ENCODE measurements around the gene LIMCH1. TPM values are rescaled to one million over a fixed set of nuclear protein-coding genes. Genes with fewer than 3 reads are reported as not detected.
A peak's percentile ranks its signal among the peaks of the same experiment; 100 is the strongest.
"Not testable (repeated sequence)": the region's sequence is repeated elsewhere in the genome, so short reads cannot be mapped to it uniquely, and the experiment has no call there.

Gene LIMCH1, protein sequence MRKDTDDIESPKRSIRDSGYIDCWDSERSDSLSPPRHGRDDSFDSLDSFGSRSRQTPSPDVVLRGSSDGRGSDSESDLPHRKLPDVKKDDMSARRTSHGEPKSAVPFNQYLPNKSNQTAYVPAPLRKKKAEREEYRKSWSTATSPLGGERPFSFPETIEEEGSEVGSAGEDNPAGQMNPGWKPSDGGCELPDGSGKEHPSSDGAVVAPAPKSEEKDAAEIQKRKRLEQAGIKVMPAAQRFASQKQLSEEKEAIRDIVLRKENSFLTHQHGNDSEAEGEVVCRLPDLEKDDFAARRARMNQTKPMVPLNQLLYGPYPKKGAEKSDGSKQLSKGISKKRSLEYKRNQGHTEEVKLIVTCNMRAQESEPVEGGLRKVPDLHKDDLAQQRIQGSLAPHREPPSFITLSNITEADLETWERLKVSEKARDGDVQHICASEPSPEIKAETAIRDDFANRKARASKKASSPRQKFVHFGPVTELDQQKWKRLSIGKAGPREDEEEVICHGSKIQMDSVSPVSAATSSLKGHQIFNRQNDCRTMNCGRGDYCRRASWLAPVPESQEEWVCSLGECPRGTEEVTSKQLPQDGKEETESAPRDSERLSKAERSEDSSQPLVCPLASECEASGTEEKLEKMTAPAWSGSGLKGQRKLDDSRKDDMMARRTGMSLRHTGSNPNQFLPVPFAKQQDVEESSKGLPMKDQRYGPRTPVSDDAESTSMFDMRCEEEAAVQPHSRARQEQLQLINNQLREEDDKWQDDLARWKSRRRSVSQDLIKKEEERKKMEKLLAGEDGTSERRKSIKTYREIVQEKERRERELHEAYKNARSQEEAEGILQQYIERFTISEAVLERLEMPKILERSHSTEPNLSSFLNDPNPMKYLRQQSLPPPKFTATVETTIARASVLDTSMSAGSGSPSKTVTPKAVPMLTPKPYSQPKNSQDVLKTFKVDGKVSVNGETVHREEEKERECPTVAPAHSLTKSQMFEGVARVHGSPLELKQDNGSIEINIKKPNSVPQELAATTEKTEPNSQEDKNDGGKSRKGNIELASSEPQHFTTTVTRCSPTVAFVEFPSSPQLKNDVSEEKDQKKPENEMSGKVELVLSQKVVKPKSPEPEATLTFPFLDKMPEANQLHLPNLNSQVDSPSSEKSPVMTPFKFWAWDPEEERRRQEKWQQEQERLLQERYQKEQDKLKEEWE (N-terminal part only)
- not detected in 2 replicates for total RNA-seq (2014; rRNA removed; shearing (Covaris generic))

DNA sequence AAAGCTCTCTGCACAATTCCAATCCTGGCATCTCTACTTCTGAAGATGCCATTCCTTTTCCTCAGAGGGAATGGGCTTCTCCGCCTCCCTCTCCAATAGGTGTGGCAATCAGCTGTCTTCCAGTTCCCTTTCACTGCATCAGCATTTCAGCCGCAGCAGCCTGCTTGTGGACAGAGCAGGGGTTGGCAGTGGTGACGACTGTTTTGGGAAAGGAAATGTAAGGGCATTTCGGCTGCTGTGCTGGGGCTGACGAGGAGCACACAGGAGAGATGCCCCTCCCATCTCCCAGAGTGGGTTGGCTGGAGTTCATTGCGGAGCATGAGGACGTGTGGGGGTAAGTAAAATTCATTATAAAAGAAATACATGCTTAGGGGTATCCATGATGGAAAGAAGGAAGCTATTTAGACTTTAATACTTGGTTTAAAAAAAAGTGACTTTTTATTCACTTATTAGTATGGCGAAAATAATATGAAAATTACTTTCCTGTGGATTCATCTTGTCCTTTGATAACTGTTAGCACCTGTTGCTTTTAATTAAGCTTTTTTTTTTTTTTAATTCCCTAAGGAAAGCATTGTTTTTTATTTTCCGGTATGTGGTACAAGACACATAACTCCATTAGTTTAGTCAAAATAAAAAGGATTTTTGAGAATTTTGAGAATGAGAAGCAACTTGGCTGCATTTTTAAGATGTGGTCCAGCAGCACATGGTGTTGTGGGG lies at the start of gene LIMCH1:
LIMCH1 (plus strand) TSS at position 141 of the 717 bp plus-strand sequence. CDS start 67,839 bp downstream, outside the sequence.
- in situ Hi-C loops (cut with HindIII; ENCODE audit: low sequenced_read_pairs), result no loop called here

DNA sequence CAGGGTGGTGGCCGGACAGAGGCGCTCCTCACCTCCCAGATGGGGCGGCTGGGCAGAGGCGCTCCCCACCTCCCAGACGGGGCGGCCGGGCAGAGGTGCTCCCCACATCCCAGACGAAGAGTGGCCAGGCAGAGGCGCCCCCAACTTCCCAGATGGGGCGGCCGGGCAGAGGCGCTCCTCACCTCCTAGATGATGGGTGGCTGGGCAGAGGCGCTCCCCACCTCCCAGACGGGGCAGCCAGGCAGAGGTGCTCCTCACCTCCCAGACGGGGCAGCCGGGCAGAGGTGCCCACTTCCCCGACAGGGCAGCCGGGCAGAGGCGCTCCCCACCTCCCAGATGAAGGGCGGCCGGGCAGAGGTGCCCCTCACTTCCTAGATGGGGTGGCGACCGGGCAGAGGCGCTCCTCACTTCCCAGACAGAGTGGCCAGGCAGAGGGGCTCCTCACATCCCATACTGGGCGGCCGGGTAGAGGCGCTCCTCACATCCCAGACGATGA lies 46.8 kb upstream of the LIMCH1 start:
- DNase-seq (ENCODE audit: low spot score); in situ Hi-C loops (cut with HindIII; ENCODE audit: low sequenced_read_pairs): not testable (repeated sequence)

More for the DNA sequence above, at the start of gene LIMCH1:
- DNase-seq (ENCODE audit: low spot score), result no peak

DNA sequence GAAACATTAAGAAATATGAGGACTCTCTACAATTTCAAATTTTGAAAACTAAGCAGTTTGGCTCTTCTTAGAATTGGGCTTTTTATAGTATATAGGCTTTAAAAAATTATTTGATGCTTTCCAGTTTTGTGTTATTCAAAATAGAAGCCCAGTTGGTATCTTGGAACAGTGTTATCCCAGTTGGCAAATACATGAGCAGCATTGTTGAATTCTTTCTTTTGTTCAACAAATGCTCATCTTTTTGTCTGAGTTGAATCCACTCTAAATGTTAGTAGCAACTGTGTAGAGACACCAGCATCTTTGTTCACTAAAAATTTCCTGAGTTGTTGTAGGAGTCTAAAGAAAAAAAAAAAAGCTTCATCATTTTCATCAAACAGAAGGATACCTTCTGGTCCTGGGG lies 41.0 kb upstream of the LIMCH1 start:
- in situ Hi-C loops (cut with HindIII; ENCODE audit: low sequenced_read_pairs), result no loop called here

DNA sequence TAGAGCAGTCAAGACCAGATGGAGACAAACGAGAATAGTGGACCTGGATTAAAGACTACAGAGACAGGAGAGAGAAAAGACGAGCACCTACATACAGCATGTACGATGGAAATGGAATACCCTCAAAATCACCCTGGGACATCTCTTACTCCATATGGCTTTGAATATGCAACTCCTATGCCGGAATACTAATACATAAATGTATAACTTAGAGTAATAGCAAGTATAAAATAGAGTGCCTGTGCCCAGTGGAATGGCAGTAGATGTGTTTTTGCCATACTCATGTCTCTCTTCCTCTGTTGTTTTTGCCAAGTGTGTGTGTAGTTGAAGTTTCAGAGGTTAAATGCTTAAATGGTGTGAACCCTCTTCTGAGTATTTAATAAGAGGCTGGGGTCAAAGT lies 39.8 kb upstream of the LIMCH1 start:
- in situ Hi-C loops (cut with HindIII; ENCODE audit: low sequenced_read_pairs), result no loop called here

More for the DNA sequence above, 41.0 kb upstream of the LIMCH1 start:
- no peak for DNase-seq (ENCODE audit: low spot score)

DNA sequence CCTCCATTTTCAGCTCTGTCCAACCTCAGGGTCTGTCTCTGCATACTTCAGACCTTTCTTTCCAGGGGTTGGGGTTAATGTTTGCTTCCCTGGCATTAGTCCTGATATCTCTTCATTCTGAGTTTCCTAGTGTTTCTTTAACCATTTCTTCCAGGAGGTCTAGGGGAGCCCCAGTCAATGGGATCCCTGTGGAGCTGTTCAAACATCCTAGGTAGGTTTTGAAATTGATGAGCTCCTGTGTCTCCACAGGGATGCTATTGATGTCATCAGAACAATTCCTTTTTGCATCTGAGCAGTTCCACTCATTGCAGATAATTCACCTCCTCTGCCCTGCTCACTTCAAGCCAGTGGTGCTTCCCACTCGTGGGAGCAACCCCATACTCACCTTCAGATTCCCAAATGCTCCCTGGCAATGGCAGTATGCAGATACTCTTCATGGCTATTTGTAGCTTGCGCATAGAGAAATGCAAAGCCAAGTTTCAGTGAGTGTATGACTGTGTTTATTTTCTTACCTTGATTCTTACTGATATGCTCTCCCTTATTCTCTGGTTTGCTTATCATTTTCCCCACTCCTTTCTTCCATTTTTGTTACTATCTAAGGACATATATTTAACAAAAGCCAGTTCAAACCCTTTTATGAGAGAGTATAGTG lies 33.7 kb upstream of the LIMCH1 start:
- no peak for DNase-seq (ENCODE audit: low spot score)
- in situ Hi-C loops (cut with HindIII; ENCODE audit: low sequenced_read_pairs), result no loop called here

More for the DNA sequence above, 39.8 kb upstream of the LIMCH1 start:
- DNase-seq (ENCODE audit: low spot score), result no peak

DNA sequence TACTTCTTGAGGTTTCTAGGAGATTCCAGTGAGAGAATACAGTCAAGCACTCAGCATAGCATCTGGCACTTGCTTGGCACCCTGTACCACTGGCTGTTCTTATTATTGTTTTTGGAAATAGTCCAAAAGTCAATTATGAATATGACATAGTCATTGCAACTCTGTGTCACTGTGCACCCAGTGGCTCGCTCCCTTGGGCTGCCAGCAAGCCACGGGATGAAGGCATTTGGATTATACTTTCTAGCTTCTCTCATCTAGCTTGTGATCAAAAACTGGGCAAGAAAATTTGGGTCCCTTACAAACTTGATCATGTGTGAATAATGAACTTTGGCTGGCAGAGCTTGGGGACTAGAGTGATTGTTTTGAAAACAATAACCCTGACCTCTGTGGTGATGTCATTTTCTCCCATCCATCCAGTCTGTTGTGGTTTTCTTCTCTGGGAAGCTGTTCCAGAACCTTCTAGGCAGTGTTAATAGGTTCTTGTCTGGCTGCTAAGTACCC lies 32.7 kb upstream of the LIMCH1 start:
- DNase-seq (ENCODE audit: low spot score), result peak; percentile 34
- in situ Hi-C loops (cut with HindIII; ENCODE audit: low sequenced_read_pairs), result no loop called here

DNA sequence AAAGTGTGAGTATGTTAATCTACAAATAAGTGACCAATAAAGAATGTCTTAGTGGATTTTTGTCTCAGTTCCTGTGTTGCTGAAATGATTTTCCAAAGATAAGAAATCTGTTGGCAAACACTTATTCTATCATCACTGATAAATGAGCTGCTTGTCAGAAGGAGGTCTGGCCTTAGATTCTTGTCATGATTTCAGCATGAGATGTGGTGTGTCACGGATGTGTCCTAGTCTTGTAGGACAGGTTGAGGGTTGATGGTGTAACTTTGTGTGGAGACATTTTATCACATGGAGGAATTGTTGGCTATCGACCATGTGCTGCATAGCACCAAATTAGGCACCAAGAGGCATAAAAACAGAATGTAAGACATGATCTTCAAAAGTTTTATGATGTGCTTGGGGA lies 31.8 kb upstream of the LIMCH1 start:
- DNase-seq (ENCODE audit: low spot score), result no peak
- in situ Hi-C loops (cut with HindIII; ENCODE audit: low sequenced_read_pairs), result no loop called here

DNA sequence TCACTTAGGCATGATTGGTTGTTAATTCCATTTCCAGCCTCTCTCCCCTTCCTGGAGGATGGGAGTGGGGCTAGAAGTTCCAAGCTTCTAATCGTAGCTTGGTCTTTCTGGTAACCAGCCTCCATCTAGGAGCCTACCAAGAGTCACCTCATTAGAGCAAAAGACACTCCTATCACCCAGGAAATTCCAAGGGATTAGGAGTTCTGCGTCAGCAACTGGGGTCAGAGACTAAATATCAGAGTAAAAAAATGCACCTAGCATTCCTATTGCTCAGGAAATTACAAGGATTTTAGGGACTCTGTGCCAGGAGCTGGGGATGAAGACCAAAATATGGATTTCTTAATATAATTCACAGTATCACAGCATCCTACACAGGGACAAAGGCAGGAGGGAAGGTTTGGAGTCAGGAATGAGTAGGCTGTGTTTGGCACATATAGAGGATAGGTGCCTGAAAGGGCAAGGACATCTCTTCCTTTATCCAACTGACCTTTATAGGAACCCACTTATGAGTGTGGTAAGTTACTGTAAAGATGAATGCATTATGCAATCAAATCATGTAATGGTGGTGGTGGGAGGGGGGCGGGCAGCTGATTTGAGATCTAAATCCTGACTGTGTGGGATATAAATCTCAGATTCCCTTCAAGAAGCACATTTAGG lies 30.5 kb upstream of the LIMCH1 start:
- in situ Hi-C loops (cut with HindIII; ENCODE audit: low sequenced_read_pairs), result no loop called here
- no peak for DNase-seq (ENCODE audit: low spot score)

DNA sequence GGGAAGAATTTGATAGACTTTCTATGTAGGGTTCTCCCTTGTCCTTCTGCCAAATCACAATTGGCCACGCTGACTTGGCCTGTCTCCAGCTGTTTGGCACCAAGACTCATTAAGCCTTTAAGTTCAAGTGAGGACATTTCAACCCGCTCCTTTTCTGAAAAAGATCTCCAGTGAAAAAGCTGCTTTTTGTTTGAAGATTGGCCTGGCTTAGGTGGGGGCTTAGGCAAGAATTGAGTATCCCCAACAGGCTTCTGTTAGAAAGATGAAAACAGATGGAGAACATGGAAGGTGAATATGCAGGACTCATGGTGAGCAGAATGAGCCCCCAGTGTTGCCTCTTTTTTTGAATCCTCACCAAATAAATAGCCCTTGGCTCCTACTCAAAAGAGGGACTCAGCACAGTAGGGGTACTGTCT lies 28.5 kb upstream of the LIMCH1 start:
- in situ Hi-C loops (cut with HindIII; ENCODE audit: low sequenced_read_pairs), result no loop called here
- peak; percentile 64 for DNase-seq (ENCODE audit: low spot score)

DNA sequence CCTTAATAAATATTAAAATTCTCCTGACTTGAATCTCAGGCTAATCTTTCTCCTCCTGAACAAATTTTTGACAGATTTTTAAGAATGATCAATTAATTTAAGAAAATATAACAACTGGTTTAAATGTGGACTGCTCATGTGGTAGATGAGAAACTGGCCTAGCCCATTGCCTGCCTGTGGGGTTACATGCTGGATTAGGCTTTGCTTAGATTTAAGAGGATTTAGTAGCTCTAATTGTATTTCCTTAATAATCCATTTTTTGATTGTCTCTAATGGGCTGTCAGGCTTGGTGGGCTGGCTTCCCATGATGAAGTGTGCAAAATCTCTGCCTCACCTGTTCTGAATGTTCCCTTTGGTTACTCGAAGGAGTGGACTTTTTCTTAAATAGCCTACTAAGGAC lies 27.8 kb upstream of the LIMCH1 start:
- no peak for DNase-seq (ENCODE audit: low spot score)
- in situ Hi-C loops (cut with HindIII; ENCODE audit: low sequenced_read_pairs), result no loop called here

DNA sequence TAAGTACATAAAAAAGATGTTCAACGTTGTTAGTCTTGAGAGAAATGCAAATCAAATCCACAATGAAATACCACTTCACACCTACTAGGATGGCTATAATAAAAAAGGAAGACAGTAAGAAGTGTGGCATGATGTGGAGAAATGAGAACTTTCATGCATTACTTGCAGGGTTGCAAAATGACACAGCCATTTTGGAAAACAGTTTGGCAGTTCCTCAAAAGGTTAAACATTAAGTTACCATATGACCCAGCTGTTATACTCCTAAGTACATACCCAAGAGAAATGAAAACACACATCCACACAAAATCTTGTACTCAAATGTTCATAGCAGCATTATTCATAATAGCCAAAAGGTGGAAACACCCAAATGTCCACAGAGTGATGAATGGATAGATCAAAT lies 25.8 kb upstream of the LIMCH1 start:
- in situ Hi-C loops (cut with HindIII; ENCODE audit: low sequenced_read_pairs), result no loop called here
- DNase-seq (ENCODE audit: low spot score), result no peak

DNA sequence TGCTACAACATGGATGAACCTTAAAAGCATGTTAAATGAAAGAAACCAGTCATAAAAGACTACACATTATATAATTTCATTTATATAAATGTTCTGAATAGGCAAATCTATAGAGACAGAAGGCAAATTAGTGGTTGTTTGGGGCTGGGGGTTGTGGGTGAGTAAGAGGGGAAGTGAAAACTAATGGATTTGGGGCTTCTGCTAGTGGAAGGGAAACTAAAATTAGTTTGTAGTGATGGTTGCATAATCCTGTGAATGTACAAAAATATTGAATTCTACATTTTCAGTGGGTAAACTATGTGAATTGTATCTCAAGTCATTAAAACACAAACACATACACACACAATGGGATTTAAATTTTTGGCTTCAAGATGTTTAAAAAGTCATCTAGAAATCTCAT lies 25.4 kb upstream of the LIMCH1 start:
- no peak for DNase-seq (ENCODE audit: low spot score)
- in situ Hi-C loops (cut with HindIII; ENCODE audit: low sequenced_read_pairs), result no loop called here

DNA sequence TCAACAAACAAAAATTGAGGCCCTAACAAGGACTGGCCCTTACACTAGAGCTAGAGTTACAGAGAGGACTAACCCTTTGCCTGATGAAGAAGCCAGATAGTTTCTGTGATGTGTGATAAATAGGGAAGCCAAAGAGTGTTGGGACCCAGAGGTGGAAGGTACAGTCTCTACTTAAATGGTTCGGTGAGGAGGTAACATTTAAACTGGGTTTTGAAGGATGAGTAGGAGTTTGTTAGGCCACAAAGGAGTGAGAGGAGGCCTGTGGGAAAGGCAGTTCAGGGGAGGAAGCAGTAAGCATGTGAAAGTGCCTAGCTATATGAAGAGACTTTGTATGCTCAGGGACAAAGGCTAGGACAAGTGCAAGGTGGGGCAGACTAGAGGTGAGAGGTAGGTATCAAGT lies 23.8 kb upstream of the LIMCH1 start:
- in situ Hi-C loops (cut with HindIII; ENCODE audit: low sequenced_read_pairs), result no loop called here
- DNase-seq (ENCODE audit: low spot score), result no peak

DNA sequence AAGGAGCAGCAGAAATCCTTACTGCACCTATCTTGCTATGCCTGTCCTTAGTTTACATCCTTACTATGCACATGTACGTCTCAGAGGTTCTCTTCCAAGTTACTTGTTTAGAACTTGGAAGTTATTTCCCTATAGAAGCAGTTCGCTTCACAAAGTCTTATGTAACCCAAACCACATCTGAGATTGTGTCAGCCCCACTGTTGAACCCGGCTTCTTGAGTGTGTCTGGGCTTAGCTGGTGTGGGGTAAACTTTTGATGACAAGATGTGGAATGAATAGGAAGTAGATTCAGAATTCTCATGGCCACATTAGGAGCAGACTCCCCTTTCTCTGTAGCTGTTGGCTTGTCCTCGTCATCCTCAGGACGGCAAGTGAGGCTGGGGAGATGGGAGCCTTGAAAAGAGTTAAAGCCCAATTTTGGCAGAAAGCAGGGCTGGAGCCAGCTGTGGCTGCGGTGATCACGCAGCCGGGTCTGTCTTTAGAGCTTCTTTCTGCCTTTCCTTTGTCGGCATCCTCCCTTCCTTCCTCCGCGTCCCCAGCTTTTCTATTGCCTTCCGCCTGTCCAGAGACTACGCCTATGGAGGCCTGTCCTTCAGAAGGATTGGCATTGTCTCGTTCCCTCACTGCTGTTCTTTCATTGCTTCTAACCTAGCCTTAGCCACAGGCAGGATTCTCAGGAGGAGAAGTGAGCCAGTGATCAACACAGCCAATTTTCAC lies 23.0 kb upstream of the LIMCH1 start:
- in situ Hi-C loops (cut with HindIII; ENCODE audit: low sequenced_read_pairs), result no loop called here
- no peak for DNase-seq (ENCODE audit: low spot score)

DNA sequence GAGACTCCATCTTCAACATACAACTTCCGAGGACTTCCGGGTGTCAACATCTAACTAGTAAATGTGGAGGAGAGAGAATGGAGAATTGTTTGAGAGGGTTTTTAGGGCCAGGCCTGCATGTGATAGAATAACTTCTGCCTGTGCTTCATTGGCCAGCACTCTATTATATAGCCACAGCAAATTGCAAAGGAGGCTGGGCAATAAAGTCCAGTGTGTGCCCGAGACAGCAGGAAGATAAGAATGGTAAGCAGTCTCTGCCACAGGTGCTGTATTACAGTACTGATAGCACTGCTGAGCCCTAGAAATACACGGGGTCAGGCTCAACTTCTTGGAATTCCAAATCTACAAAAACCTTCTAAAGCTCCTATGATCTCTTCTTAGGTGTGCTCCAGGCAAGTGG lies 20.8 kb upstream of the LIMCH1 start:
- in situ Hi-C loops (cut with HindIII; ENCODE audit: low sequenced_read_pairs), result no loop called here

DNA sequence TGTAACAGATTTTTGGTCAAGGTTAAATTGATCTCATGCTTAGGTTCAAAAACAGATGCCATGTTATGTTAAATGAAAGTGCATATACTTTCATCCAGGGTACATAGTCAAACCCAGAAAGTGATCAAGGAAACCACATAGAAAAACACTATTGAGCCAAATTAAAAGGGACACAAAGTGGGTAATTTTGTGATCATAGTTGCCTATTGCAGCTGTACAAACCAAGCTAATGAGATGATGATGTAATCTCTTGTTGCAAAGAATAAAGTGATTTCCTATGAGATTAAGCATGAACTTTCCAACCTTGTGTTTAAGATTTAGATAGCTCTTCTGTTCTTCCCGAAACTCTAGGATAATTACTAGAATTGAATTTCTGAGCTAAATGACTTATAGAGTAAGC lies 20.2 kb upstream of the LIMCH1 start:
- DNase-seq (ENCODE audit: low spot score), result no peak
- in situ Hi-C loops (cut with HindIII; ENCODE audit: low sequenced_read_pairs), result no loop called here

More for the DNA sequence above, 20.8 kb upstream of the LIMCH1 start:
- no peak for DNase-seq (ENCODE audit: low spot score)

DNA sequence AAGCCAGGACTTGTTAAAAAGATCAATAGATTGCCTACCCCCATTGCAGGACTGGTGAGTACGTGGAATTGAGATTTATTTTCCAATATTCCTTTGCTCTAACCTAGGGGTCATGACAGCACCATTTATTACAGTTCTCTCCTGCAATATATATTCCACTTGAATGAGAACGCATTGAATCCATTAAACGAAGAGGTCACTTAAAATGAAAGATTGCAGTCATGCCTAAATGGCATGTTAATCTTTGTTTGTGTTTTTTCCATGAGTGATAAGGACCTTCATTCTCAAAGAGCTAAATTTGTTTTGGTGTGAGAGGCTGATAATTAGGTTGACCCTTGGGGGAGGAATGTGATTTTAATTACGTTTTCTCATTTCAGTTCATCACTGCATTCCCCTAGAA lies 13.5 kb upstream of the LIMCH1 start:
- in situ Hi-C loops (cut with HindIII; ENCODE audit: low sequenced_read_pairs), result no loop called here
- DNase-seq (ENCODE audit: low spot score), result no peak

Data from G401 (cell line).